Activated CD8-positive, alpha-beta T cell treated with anti-CD3 and anti-CD28 coated beads, Interleukin-2, amount 10 ng/mL, durations not matched to agents 7 days and 5 days (primary cell): ENCODE measurements around the gene CPVL. TPM values are rescaled to one million over a fixed set of nuclear protein-coding genes. Genes with fewer than 3 reads are reported as not detected.
"Not testable (repeated sequence)": the region's sequence is repeated elsewhere in the genome, so short reads cannot be mapped to it uniquely, and the experiment has no call there.

Experiments used
- ATAC-seq: fragments of 150-1000 bp; cut with Tn5 transposase; one replicate; pipeline ENCODE4 v1.10.0; 2021; ENCODE audit warnings: moderate library complexity
- CTCF ChIA-PET: fragments of 350-600 bp; sonication (Branson Sonifier 250); formaldehyde crosslinking; loops from one replicate; lab custom pipeline; 2021; ENCODE audit warnings: antibody characterized with exemption; lab: Charles Lee
- POLR2A ChIA-PET: fragments of 350-600 bp; sonication (Branson Sonifier 250); formaldehyde crosslinking; loops from one replicate; lab custom pipeline; 2021; ENCODE audit warnings: antibody characterized with exemption; lab: Charles Lee
- DNase-seq: peaks from one replicate; pipeline ENCODE4 v3.0.0-alpha.2; 2020
- H3K27ac Mint-ChIP-seq: one replicate; pipeline ENCODE4 v1.8.0; 2021; ENCODE audit warnings: mild to moderate bottlenecking, mixed read lengths
- H3K27me3 Mint-ChIP-seq: one replicate; pipeline ENCODE4 v1.8.0; 2021; ENCODE audit warnings: low read depth, mixed read lengths
- H3K36me3 Mint-ChIP-seq: one replicate; pipeline ENCODE4 v1.8.0; 2021; ENCODE audit warnings: low read depth, mixed read lengths
- H3K4me1 Mint-ChIP-seq: one replicate; pipeline ENCODE4 v1.8.0; 2021; ENCODE audit warnings: low read depth, mixed read lengths
- H3K4me3 Mint-ChIP-seq: one replicate; pipeline ENCODE4 v1.8.0; 2021; ENCODE audit warnings: mild to moderate bottlenecking, mixed read lengths
- H3K9me3 Mint-ChIP-seq: one replicate; pipeline ENCODE4 v1.8.0; 2022; ENCODE audit warnings: mixed read lengths; ENCODE audit not compliant: insufficient read depth
- total RNA-seq, 2 experiments: library from RNA; stranded (reverse); gene quantifications; one replicate each; pipeline ENCODE4 v1.2.3, GENCODE V29; 2021

Gene CPVL
- total RNA-seq, 2 experiments from 2014 or later, result not detected

- H3K36me3 Mint-ChIP-seq, H3K4me3 Mint-ChIP-seq, POLR2A ChIA-PET, H3K9me3 Mint-ChIP-seq, ATAC-seq, DNase-seq, H3K27ac Mint-ChIP-seq: not testable (repeated sequence)
- peaks cover 36% of the 10 kb centered on the region for H3K27me3 Mint-ChIP-seq
- CTCF ChIA-PET, result interaction anchor here (1.0 to 2.8 kb wide), 6 partner anchors 12 to 295 kb away, joined by 3 to 13 read pairs (median 5); no protein-coding TSS in a partner anchor
- H3K4me1 Mint-ChIP-seq, result peaks cover 11% of the 10 kb centered on the region
Measured at GRCh38 chr7:29114266-29114665, 32.1 kb downstream of the CPVL start.

DNA sequence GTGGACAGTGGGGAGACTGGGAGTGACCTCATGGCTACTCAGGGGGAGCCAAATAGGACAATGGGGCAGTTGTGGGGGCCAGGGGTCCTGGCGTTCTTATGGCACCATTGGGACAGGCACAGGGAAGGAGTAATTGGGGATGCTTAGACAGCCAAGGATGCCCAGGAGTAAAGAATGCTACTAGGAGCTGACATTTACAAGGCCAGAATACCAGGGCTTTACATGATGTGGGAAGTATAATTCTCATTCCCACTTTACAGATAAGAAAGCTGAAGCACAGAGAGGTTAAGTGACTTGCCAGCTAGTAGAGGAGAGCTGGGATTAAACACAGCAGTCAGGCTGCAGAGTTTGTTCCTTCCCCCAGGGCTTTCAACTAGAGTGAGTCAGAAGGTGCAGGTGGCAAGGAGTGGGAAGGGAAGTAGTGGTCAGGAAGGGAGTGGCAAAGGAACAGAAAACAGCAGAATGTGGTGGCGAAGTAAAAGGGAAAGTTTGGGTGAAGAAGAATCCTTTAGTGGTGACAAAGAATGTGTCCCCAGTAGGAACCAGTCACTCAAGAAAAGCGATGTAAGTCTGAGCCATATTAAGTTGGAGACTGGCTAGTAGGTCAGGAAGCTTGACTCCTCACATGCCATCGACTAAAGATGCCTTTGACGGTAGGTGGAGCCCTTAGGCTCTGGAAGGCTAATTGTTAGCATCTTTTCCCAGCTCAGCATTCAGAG lies 32.8 kb downstream of the CPVL start:
- CTCF ChIA-PET, result interaction anchor here (1.0 to 2.8 kb wide), 8 partner anchors 11 to 295 kb away, joined by 3 to 13 read pairs (median 4); no protein-coding TSS in a partner anchor
- H3K27me3 Mint-ChIP-seq, result peaks cover 32% of the 10 kb centered on the region
- ATAC-seq (no peak), DNase-seq (no peak)
- no peak overlapping the region for H3K27ac Mint-ChIP-seq
- no peaks in the 10 kb centered on the region for H3K36me3 Mint-ChIP-seq
- H3K4me3 Mint-ChIP-seq, result no peak overlapping the region
- no peaks in the 10 kb centered on the region for H3K9me3 Mint-ChIP-seq
- H3K4me1 Mint-ChIP-seq, result peaks cover 11% of the 10 kb centered on the region
- POLR2A ChIA-PET, result no interaction called here

DNA sequence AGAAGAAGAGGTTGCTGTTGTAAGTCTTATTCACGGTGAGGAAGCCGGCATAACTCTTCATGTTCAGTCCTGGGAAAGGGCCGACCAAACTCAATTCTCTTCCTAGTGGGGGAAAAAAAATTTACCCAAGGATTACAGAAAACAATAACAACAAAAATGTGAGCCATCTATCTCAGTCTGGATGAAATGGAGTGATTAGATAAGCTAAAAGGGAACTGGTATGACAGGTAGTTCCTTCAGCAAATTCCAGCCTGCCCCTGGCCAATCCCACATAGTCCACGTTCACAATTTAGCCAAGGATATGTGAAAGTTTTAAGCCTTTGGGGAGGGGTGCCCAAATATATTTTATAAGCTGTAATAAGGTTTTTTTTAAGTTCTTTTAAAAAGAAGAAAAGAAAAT lies 33.6 kb downstream of the CPVL start:
- ChIA-PET POLR2A (no interaction called here), CTCF (interaction anchor here (1.0 to 1.7 kb wide), 3 partner anchors 11 to 187 kb away, joined by 3 to 4 read pairs (median 4); no protein-coding TSS in a partner anchor)
- peaks cover 11% of the 10 kb centered on the region for H3K4me1 Mint-ChIP-seq
- H3K36me3 Mint-ChIP-seq, result no peaks in the 10 kb centered on the region
- H3K4me3 Mint-ChIP-seq, result no peak overlapping the region
- no peaks in the 10 kb centered on the region for H3K9me3 Mint-ChIP-seq
- ATAC-seq (no peak), DNase-seq (no peak)
- peaks cover 29% of the 10 kb centered on the region for H3K27me3 Mint-ChIP-seq
- H3K27ac Mint-ChIP-seq, result no peak overlapping the region

GRCh38 chr7:29109899-29110298 lies 36.4 kb downstream of the CPVL start:
- ATAC-seq, result no peak
- CTCF ChIA-PET, result interaction anchor here (0.7 to 1.5 kb wide), 3 partner anchors 183 to 299 kb away, joined by 3 to 6 read pairs (median 4); no protein-coding TSS in a partner anchor
- Mint-ChIP-seq H3K27me3 (peaks cover 11% of the 10 kb centered on the region), H3K4me3 (no peak overlapping the region), H3K9me3 (no peaks in the 10 kb centered on the region), H3K4me1 (peaks cover 11% of the 10 kb centered on the region), H3K27ac (no peak overlapping the region), H3K36me3 (no peaks in the 10 kb centered on the region)
- POLR2A ChIA-PET, result no interaction called here
- DNase-seq, result no peak

- ATAC-seq (no peak), DNase-seq (no peak)
- Mint-ChIP-seq H3K27ac (no peak overlapping the region), H3K9me3 (no peaks in the 10 kb centered on the region), H3K36me3 (no peaks in the 10 kb centered on the region), H3K4me1 (peaks cover 11% of the 10 kb centered on the region), H3K4me3 (no peak overlapping the region), H3K27me3 (peaks cover 11% of the 10 kb centered on the region)
- POLR2A ChIA-PET, result no interaction called here
- CTCF ChIA-PET, result interaction anchor here (0.9 to 1.8 kb wide), 4 partner anchors 182 to 299 kb away, joined by 3 to 9 read pairs (median 4); no protein-coding TSS in a partner anchor
Measured at GRCh38 chr7:29109358-29109757, 37.0 kb downstream of the CPVL start.

GRCh38 chr7:29107056-29107455 lies 39.3 kb downstream of the CPVL start:
- ATAC-seq, result no peak
- ChIA-PET CTCF (interaction anchor here (0.6 to 12.6 kb wide), 29 partner anchors 9 to 309 kb away, joined by 3 to 279 read pairs (median 4); partner anchors contain the start of gene TRIL), POLR2A (no interaction called here)
- H3K36me3 Mint-ChIP-seq, result no peaks in the 10 kb centered on the region
- peaks cover 2% of the 10 kb centered on the region for H3K4me1 Mint-ChIP-seq
- H3K4me3 Mint-ChIP-seq, result no peak overlapping the region
- H3K27ac Mint-ChIP-seq, result no peak overlapping the region
- H3K27me3 Mint-ChIP-seq, result peaks cover 11% of the 10 kb centered on the region
- no peaks in the 10 kb centered on the region for H3K9me3 Mint-ChIP-seq
- DNase-seq, result no peak

- Mint-ChIP-seq H3K27me3 (peaks cover 11% of the 10 kb centered on the region), H3K4me3 (no peak overlapping the region), H3K36me3 (no peaks in the 10 kb centered on the region), H3K9me3 (no peaks in the 10 kb centered on the region), H3K4me1 (peaks cover 2% of the 10 kb centered on the region), H3K27ac (no peak overlapping the region)
- DNase-seq, result no peak
- no peak for ATAC-seq
- POLR2A ChIA-PET, result no interaction called here
- CTCF ChIA-PET, result interaction anchor here (0.6 to 12.6 kb wide), 29 partner anchors 8 to 309 kb away, joined by 3 to 279 read pairs (median 4); partner anchors contain the start of gene TRIL
Measured at GRCh38 chr7:29106669-29106988, 39.7 kb downstream of the CPVL start.

DNA sequence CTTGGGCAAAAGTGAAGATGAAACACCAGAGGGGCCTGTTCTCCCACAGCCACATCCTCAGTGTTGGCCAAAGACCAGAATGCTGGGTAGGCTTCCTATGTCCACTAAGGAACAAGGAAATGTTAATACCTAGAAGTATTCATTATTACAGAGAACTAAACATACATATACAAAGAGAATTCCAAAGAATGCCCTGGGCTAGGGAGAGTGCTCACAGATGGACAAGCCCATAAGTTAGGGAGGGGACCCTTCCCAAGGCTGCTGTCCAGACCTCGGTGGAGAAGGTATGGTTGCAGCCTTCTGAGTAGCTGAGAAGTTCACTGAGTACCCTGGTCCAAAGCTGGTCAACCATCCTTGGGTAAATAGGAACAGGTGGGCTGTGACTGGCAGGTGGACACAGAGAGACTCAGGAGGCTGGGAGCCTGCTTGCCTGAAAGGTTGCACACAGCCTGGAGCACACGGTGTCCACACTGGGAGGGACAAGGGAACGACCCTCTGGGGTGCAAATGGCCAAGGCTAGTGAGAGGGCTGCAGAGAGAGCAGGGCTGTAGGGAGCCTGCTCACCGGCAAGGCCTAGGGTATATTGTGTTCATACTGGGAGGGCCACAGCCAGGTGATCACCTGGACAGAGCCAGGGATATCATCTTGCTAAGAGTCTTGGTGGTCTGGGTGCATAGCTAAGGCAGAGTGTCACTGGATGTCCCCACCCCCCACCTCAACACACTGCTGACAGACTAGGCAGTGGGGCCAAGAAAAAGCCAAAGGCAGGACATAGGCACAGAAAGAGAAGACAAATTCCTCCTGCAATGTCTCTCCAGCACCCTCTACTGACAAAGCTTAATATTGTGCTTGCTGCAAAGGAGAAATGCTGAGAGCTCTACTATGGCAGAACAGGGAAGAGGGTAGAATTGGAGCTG lies 40.3 kb downstream of the CPVL start:
- Mint-ChIP-seq H3K4me3 (no peak overlapping the region), H3K9me3 (no peaks in the 10 kb centered on the region), H3K4me1 (peaks cover 2% of the 10 kb centered on the region), H3K27me3 (peaks cover 7% of the 10 kb centered on the region), H3K27ac (no peak overlapping the region), H3K36me3 (no peaks in the 10 kb centered on the region)
- ATAC-seq (peak; percentile 74), DNase-seq (peak; percentile 42)
- POLR2A ChIA-PET, result no interaction called here
- CTCF ChIA-PET, result interaction anchor here (0.6 to 12.6 kb wide), 29 partner anchors 7 to 310 kb away, joined by 3 to 279 read pairs (median 4); partner anchors contain the start of gene TRIL

DNA sequence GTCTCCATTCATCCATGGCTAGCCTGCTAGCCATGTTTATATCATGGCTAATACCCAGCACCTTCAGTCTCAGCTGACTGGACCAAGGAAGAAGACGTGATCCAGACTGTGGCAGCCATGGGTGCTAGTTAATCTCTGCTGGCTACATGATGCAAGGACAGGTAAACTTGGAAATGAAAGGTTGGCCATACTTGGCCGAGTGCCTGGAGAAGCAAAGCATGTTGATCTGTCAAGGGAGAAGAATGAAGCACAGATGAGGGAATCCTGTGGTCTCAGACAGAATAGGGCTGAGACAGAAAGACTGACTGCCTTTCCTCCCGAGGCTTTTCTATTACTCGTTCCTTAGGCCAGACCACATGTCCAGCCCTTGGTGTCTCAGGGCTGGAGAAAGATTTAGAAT lies 41.1 kb downstream of the CPVL start:
- no peak for DNase-seq
- Mint-ChIP-seq H3K36me3 (no peaks in the 10 kb centered on the region), H3K27ac (no peak overlapping the region), H3K9me3 (no peaks in the 10 kb centered on the region), H3K4me1 (peaks cover 2% of the 10 kb centered on the region), H3K4me3 (no peak overlapping the region), H3K27me3 (peaks cover 2% of the 10 kb centered on the region)
- ATAC-seq, result no peak
- ChIA-PET POLR2A (no interaction called here), CTCF (interaction anchor here (12.6 kb wide), 1 partner anchor 181 kb away, joined by 279 read pairs; no protein-coding TSS in a partner anchor)

- Mint-ChIP-seq H3K36me3 (no peaks in the 10 kb centered on the region), H3K4me3 (no peak overlapping the region), H3K4me1 (peaks cover 2% of the 10 kb centered on the region), H3K27ac (no peak overlapping the region), H3K27me3 (no peaks in the 10 kb centered on the region), H3K9me3 (no peaks in the 10 kb centered on the region)
- POLR2A ChIA-PET, result no interaction called here
- ATAC-seq, result no peak
- DNase-seq, result peak; percentile 59
- CTCF ChIA-PET, result interaction anchor here (1.0 to 12.6 kb wide), 4 partner anchors 9 to 179 kb away, joined by 3 to 279 read pairs (median 6); no protein-coding TSS in a partner anchor
Measured at GRCh38 chr7:29102558-29103151, 43.7 kb downstream of the CPVL start.

- ATAC-seq (no peak), DNase-seq (no peak)
- POLR2A ChIA-PET, result no interaction called here
- H3K27ac Mint-ChIP-seq, result no peak overlapping the region
- H3K4me3 Mint-ChIP-seq, result no peak overlapping the region
- peaks cover 2% of the 10 kb centered on the region for H3K4me1 Mint-ChIP-seq
- H3K36me3 Mint-ChIP-seq, result no peaks in the 10 kb centered on the region
- no peaks in the 10 kb centered on the region for H3K9me3 Mint-ChIP-seq
- CTCF ChIA-PET, result interaction anchor here (1.0 to 12.6 kb wide), 6 partner anchors 10 to 245 kb away, joined by 3 to 279 read pairs (median 4); no protein-coding TSS in a partner anchor
- no peaks in the 10 kb centered on the region for H3K27me3 Mint-ChIP-seq
Measured at GRCh38 chr7:29100924-29101323, 45.4 kb downstream of the CPVL start.
